Activated T-cell treated with anti-CD3 and anti-CD28 coated beads for 48 hours (primary cell): ENCODE data around the gene MTTP.

Experiments
- DNase-seq: peaks from one replicate; pipeline ENCODE4 v3.0.0-alpha.2; 2020; ENCODE audit warnings: low read depth

Gene MTTP

DNA sequence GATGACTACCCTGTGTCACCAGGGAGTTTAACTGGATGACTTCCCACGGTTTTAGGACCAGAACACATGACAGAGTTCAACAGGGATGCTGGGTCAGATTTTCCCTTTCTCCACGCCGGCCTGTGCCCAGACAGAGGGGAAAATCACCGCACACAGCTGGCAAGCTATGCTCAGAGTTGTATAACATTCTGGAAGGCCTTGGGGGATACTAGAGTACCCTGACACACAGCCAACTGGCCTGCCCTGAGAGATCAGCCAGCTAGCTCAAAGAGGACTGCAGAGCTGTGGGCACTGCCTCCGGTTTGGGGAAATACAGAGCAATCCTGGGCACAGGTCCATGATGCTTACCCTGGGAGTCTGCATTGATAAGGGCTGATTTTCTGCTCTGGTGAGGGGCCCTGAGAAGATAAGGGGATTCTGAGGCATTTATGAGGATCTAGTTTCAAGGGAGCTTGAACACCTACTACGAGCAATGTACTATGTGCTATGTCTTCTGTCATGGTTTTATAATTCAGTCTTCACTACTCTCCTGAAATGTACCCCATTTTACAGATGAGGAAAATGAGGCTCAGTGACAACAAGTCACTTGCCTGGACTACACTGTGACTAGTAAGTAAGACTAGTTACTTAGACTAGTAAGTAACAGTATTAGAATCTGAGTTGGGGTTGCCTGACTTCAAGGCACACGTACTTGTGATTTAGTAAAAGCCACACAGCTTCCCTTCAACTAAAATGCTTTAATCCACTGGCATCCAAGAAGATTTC lies 68.3 kb downstream of the MTTP start:
- DNase-seq, result no peak

DNA sequence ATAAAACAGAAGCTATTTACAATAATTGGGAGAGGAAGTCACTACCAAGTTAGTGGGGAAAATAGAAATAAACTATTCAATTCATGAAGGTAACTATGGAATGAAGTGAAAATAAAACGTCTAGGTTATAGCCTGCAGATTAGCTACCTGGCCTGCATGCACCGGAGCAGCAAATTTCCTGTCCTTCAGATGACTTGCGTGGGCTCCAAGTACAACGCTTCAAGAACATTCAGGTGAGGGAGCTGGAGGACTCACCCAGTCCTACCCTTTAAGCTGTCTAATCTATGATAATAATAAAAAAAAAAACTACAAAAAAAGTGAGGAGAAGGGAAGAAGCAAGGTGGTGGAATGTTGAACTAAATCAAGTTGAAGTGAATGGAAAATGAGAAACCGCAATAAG lies 69.8 kb downstream of the MTTP start:
- DNase-seq, result no peak

DNA sequence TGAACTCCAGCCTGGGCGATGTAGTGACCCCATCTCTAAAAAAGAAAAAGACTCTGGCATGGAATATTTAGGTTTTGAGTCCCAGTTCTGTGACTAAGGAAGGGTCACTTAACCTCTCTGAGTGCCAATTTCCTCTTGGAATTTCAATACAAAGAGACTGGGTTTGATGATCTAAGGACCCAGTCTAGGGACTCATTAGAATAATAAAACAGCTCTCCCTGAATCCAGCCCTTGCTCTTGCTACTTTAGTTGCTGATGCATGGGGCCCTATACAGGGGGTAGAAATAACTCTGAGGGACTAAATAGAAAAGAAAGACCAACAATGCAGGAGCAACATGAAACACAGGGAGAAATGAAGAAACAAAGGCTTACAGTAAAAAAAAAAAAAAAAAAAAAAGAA lies 70.4 kb downstream of the MTTP start:
- DNase-seq, result no peak

DNA sequence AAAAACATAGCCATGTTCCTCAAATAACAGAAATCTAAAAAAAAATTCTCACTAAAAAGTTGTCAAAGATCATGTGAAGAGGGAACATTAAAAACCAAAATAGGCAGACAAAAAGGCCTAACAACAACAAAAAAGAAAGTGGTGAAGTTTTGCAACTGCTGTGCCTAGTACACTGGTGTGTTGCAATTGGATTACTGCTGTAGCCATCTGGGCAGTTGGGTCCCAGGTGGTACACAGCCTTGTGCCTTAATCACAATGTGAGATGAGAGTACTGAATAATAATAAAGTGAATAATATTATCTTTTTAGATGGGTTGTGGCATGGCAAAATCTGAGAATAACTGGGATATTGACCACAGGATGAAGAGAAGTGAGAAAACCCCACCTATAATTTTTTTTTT lies 71.0 kb downstream of the MTTP start:
- no peak for DNase-seq

DNA sequence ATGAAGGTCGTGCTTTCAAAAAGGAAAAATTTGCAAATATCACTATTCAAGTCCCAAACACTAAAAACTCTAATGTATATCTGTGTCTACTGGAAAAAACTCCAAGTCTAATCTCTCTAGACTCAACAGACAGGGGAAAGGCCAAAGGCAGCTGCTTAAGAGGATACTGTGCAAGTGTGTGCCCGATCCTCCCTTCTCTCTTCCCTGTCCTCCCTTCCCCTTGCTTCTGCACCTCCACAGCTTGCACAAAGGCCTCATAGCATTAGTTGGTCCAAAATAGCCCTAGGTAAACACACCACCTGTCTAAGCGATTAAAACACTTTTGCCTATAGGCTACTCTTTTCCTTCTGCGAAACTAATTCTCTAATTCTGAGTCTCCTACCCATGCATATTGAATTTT lies 72.4 kb downstream of the MTTP start:
- no peak for DNase-seq

DNA sequence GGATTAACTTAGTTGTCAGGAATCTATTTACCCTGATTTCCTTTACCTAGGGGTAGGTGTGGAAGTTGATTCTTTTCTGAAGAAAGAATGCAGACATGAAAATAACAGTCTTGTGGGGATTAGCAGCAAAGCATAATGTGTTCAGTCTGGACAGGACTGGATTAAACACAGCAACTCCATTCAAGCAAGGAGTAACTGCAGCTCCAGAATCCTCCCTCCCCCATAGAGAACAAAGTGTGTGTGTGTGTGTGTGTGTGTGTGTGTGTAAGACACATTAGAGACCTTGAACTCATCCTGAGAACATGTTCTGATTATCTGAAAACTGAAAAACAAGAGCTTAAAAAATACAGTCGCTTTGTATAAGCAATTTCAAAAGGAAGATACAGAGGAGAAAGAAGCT lies 73.7 kb downstream of the MTTP start:
- no peak for DNase-seq

DNA sequence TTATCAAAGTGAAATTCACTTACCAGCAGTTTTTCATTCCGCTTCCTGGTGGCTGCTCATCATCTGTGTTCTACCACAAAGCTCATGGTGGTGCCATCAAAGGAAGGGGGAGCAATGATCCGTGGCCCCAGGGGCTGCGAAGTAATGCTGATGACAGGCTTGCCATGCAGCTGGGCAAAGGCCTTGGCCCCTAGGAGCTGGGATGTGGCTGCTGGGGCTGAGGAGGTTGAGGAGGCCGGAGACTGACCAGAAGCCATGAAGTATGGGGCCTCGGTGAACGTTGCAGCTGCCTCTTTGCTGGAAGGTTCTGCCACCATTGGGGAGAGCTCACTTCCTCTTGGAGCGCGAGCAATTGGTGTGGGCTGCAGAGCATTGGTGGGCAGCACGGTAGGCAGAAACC lies 74.6 kb downstream of the MTTP start:
- no peak for DNase-seq

DNA sequence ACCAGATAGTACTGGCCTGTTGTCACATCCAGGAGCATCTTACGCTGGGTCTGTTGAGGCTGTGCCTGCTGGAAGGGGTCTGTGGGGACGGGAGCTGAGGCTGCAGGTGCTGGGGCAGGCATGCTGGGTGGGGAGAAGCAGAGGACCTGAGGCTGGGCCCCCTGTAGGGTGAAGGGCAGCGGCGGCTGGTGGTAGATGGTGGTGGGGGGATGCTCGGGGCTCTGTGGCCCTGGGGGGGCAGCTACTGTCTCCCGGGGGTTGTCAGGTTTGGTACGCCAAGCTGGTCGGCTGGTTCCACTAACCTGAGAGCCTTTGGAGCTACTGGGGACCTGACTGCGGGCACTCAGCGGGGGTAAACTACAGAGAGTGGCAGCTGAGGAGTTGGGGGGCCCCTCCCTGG lies 75.2 kb downstream of the MTTP start:
- no peak for DNase-seq

DNA sequence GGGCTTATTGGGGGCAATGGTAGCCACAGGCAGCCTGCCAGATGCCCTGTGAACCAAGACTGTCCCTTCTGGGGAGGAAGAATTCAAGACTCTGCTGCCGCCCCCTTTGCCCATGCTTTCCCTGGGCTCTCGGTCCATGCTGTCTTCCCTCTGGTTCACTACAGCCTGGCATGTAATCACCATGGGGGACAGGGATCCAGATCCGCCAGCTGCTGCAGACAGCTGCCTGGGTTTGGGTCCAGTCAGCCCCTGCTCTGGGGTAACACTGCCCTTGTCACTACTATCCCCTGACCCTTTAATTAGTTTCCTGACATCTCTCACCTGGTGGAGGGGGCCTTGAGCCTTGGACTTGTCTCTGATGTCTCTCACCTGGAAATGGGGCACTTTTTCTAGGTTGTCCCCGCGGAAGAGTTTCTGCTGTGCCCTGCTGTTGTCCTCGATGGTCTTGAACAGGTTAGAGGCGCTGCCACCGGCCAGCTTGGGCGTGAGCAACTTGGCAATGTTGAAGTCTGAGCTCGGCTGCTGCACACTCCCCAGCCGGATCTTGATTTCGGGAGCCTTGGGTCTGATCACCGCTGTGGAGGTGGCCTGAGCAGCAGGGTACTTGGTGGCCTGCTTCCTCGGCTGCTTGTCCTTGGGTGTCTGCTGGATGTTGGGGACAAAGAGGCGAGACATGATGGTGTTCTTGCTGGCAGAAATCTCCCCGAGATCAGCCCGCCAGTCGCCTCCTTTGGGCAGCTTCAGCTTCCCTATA lies 76.6 kb downstream of the MTTP start:
- DNase-seq, result no peak

DNA sequence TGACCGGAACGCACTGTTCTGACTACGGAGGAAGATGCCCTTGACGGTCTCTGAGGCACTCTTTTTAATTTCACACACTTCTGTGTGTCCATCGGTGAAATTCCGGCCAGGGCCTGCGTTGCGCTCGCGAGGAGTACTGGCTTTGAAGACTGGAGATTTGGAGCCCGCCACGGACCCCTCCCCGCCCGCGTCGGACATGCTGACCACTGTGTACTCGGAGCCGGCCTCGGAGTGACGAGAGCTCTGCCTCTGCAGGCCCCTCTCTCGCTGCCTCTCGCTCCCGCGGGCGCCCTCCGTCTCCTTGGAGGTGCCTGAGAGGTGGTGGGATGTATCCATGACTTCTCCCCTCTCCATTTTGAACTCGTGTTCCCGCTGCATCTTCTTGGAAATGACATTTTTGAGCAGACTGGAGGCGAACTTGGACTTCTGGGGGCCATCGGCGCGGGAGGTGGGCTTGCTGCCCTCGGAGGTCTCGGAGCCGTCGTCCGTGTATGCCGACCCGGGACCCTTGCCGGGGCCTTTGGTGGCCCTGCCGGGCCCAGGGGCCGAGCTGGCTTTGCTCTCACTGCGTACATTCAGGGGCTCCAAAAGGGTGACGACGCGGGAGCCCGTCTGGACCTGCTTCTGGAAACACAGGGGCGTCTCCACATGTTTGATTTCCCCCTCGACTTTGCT lies 77.3 kb downstream of the MTTP start:
- no peak for DNase-seq

DNA sequence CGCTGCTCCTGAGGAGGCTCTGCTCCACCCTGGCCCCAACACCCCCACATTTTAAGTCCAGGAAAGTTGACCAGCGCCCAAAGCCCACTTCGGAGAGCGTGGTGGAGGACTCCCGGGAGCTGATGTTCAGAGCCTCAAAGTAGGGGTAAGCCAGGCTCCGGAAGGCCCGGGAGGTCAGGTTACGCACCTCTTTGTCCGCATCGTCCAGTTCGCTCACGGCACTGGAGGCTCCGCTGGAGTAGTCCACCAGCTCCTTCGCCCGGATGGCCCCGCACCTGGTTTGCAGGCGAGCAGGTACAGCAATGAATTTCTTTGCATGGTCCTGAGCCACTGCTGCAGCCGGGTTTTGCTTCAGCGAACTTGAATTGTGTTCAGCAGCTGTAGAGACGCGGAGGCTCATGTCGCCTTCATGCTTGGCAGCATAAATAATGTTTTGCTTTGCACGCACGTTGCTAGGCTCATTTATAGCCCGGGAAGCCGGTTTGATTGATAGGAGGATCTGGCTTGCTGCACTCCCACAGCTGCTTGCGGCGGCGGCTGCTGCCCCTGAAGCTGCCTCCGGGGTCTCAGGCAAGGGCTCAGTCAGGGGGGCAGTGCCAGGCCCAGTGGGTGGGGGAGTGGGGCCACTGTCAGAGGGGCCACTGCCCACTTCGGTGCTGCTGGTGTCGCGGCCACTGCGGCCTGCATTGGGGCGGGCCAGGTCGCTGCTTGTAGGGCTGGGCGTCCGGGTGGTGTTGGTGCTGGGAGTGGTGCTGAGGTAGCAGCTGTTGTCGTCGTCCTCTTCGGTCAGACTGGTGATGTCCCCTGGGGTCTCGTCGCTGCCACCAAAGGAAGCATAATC lies 78.2 kb downstream of the MTTP start:
- no peak for DNase-seq

DNA sequence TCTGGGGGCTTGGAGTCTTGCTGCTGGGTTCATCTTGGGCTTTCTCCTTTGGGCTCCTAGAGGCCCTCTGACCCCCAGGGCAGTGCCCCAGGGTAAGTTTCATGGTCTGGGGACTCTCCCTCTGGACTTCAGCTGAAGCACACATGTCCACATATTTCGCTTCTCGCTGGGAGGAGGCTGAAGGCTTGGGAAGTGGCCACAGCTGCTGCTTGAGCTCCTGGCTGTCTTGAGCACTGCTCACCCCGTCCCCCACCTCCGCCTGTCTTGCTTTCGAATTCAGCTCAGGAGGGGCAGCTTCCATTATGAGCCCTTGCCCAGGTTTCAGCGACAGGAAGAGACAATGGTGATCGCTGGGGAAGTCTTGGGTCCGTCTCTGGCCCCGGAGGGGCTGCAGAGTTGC lies 79.3 kb downstream of the MTTP start:
- no peak for DNase-seq

DNA sequence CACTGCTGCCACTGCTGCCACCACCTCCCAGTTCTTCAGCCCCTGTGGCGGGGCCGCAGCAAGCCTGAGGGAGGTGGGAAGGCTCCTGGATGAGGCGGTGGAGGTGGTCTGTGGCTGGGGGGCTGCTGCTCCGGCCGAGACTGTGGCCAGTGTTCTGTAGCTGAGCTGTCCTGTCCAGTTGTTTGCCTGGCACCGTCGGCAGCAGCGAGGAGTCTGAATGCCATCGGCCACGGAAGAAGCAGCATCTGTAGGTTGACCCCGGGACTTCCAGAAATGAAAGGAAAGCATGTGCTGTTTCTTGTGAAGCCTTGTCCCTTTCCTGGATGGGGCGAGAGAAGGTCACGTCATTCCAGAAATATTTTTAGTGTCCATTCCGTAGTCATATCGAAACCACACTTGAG lies 79.7 kb downstream of the MTTP start:
- no peak for DNase-seq

DNA sequence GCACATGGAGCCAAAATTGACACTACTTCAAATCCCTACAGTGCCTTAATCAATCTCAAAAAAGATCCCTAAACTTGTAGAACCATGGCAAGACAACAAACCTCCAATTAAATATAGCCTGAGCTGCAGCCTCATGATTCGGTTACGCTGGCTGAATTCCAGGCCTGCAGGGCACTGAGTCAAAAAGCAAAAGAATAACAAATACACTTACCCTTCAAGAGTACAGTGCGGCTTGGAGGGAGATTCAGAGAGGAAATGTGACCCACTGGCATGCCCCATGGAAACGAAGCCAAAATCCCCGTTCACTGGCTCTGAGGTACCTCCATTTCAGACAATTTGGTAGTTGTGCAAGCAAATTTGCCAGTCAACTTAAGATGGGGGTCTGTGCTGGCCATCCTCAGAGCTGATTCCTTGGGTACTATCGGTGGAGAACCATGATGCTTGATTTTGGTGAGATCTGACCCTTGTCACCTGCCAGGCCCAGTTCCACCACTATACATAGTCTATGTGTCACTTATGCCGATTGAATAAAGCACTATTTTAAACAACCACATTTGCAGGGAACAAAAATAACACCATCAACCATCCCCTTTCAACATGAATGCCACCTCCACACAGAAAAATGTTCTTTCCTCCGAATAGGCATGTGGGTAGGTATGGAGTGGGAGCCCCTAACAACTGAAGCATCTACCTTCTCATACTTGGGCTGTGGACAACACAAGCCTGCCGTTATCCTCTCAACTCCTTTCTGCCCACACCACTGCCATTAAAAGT lies 80.9 kb downstream of the MTTP start:
- no peak for DNase-seq

DNA sequence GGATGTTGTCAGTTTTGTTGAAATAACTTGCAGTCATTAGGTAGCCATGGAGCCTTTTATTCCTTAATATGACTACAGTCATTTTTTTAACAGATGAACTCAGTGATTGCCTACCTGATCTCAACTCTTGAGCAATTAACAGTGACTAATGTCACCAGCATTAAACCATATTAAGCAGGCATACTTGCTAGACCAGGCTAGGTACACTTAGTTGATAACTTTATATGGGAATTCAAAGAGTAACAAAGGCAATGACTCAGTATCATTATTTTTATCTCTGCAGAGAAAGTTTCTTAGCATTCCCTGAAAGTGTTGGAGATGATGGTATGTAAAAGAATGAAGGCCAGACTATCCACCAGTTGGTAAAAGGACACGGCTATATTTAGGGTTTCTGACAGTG lies 83.2 kb downstream of the MTTP start, which contains the start of gene C4orf54:
Gene C4orf54, minus strand, starts transcription at position 31 of the 400 bp plus-strand sequence. CDS start 3,180 bp downstream, outside the sequence.
- no peak for DNase-seq

DNA sequence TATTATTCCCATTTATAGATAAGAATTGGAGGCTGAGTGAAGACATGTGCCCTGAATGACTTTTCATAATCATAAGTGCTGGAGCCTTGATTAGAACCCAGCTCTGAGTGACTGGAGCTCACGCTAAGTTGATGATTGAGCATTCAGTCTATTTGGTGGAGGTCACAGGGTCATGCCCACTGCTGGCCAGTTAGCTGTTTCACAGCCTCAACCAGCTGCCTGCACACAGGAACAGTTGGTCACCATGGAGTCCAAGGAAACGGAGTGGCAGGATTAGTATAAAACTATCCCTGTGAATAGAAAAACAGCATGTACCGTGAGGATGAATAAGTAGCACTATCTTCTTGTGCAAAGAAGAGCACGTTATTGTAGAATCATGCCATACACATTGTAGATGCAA lies 84.0 kb downstream of the MTTP start:
- no peak for DNase-seq

DNA sequence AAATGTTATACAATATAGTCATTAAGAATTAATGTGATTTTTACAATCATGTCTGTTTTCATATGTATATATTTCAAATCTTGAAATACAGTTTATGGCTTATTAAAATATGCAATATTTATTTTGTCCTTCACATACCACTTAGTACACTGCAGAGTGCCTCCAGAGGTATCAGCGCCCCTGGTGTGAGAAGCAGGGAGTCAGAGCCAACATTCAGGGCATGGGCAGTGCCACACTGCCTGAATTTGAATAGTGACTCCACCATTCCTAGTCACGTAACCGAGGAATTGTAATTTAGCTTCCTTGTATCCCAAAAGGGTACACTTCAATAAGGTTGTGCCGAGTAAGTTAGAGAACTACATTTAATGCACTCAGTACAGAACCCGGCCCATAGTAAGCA lies 87.3 kb downstream of the MTTP start:
- DNase-seq, result no peak

DNA sequence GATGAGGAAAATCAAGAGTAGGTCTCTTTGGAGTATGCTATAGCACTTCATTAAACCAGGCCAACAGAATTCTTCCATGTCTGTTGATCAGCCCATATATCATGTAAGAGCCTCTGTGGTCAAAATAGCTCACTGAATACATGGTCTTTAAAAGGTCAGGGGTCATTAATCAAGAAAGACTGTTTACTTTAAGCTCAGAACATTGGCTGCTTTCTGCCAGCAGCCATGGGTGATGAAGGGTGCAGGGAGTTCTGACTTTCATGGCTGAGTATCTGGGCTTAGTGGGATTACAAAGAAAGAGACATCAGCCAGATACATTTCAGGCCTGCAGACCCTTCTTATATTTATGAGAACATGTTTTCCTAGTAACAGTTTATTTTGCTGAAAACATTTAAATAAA lies 90.1 kb downstream of the MTTP start:
- DNase-seq, result no peak

DNA sequence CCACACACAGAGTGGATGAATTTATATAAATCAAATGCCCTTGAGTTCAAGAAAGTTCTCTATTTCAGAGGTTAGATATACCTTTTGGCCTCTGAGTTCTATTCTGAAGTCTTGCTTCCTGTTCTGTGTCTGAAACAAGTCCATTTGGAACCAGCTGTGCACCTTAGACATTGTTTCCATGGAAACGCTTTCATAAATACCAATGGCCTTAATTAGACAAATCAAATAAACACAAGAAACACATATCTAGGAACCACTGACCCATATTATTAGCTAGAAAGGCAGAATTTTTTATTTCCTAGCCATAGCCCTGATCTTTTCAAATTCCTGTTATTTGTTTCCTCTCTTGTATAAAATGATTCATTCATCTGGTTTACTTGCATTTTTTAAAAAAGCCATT lies 91.4 kb downstream of the MTTP start:
- no peak for DNase-seq

DNA sequence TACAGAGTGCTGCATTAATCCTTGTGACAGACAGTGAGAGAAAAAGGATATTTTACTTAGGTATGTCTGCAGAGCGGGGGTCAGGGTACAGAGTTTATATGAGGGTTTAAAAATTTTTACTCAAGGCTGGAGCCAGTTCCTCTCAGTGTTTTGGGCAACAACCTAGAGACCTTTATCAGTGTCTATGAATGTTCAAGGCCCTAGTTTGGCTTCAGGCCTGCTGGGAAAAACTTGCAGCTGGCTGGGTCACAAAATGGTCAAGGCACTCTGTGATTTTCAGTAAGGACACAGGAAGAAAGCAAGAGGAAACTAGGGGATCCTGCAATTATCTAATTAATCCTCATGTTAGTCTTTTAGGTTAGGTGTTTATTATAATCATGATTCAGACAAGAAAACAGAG lies 93.8 kb downstream of the MTTP start:
- DNase-seq, result no peak

DNA sequence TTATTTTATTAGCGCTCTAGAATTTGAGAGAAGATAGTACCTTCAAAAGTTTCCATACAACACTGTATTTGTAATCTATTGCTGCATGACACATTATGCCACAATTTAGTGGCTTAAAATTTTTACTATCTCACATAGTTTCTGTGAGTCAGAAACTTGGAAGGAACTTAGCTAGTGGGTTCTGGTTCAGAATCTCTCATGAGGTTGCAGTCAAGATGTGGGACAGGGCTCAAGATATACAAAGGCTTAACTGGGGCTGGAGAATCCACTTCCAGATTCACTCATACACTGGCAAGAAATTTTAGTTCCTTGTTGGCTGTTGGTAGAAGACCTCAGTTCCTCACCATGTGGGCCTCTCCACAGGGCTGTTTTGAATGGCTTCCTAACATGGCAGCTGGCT lies 94.5 kb downstream of the MTTP start:
- DNase-seq, result no peak
